Middle frontal gyrus (tissue), 1 donor: Measurements from ENCODE around the gene NPSR1.
"Not testable (repeated sequence)": the region's sequence is repeated elsewhere in the genome, so short reads cannot be mapped to it uniquely, and the experiment has no call there.

ENCODE experiments used
- DNase-seq: peaks from one replicate; pipeline ENCODE4 v3.0.0-alpha.2; 2015; ENCODE audit warnings: low spot score; ENCODE audit errors: extremely low spot score

The NPSR1 gene

GRCh38 chr7:34868602-34869001 is 210.6 kb downstream of the NPSR1 start:
- not testable (repeated sequence) for DNase-seq

GRCh38 chr7:34869057-34869456 is 211.0 kb downstream of the NPSR1 start:
- DNase-seq = peak; percentile 36

- DNase-seq = not testable (repeated sequence)
These were observed 212.0 kb downstream of the NPSR1 start for GRCh38 chr7:34870041-34870440.

GRCh38 chr7:34874329-34874728 is 216.3 kb downstream of the NPSR1 start:
- not testable (repeated sequence) for DNase-seq

- DNase-seq = no peak
These were observed 217.5 kb downstream of the NPSR1 start for GRCh38 chr7:34875481-34875880.

GRCh38 chr7:34878944-34879735 is 221.1 kb downstream of the NPSR1 start:
- not testable (repeated sequence) for DNase-seq

GRCh38 chr7:34879871-34880270 is 221.9 kb downstream of the NPSR1 start:
- DNase-seq = no peak

GRCh38 chr7:34883855-34884254 is 225.8 kb downstream of the NPSR1 start:
- not testable (repeated sequence) for DNase-seq

GRCh38 chr7:34886856-34887255 is 228.8 kb downstream of the NPSR1 start:
- DNase-seq = no peak

GRCh38 chr7:34889951-34890350 is 231.9 kb downstream of the NPSR1 start:
- no peak for DNase-seq

GRCh38 chr7:34895202-34895601 is 237.2 kb downstream of the NPSR1 start:
- no peak for DNase-seq
